Eye (tissue), 1 donor: ENCODE results near the gene ARHGEF3.
"Not testable (repeated sequence)": the region's sequence is repeated elsewhere in the genome, so short reads cannot be mapped to it uniquely, and the experiment has no call there.

Source experiments
- DNase-seq: peaks from one replicate; pipeline ENCODE4 v3.0.0-alpha.2; 2015

The ARHGEF3 gene

DNA sequence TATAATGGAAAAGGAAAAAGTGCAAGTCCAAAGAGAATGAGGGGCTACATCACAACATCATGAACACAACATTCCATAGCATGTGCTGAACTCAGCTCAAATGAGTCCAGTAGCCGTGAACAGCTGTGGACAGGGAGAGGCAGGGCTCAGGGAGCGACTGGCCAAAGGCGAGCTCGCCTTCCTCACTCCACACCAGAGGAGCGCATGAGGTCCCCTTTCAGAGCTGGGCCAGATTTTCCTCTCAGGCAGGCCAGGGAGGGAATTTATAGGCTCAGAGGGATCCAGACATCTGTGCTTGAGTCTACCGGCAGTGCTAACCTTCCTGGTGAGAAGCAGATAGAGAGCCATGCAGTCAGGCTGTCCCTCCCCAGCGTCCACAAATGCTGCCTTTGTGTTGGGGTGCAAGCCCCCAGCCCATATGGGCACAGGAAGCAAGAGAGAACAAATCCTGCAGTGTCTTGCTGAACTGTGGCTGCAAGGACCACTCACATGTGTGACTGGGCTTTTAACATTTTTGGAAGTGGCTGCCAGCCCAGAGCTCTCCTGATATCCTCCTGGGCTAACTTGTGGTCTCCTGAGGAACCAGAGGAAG, 32.5 kb downstream of the ARHGEF3 start:
- DNase-seq, result no peak

DNA sequence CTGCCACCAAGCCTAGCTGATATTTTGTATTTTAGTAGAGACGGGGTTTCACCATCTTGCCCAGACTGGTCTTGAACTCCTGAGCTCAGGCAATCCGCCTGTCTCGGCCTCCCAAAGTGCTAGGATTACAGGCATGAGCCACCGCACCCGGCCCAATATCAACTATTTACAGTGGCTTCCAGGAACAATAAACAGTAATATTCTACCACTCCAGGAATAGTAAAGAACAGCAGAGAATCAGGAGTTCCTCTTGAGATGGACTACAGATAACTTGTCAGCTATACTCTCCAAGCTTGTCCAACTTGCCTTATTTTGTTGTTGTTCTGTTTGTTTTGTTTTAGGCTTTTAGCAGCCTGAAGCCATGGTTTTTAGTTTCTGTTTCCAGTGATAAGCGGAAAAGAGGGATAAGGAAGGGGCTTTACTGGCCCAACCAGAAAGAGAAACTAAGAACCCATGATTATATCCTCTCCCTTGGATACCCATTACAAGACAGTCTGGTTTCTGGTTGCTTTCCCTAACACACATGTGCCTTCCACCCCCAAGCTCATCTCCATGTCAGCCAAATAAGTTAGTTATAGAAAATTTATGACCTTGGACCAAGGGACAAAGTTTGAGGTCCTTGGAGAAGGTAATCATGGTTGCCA, 36.7 kb downstream of the ARHGEF3 start:
- DNase-seq, result no peak

- DNase-seq, result no peak
Observed at GRCh38 chr3:56764184-56764583, 37.6 kb downstream of the ARHGEF3 start.

- no peak for DNase-seq
Observed at GRCh38 chr3:56763233-56763632, 38.5 kb downstream of the ARHGEF3 start.

- DNase-seq, result no peak
Observed at GRCh38 chr3:56762718-56763117, 39.0 kb downstream of the ARHGEF3 start.

DNA sequence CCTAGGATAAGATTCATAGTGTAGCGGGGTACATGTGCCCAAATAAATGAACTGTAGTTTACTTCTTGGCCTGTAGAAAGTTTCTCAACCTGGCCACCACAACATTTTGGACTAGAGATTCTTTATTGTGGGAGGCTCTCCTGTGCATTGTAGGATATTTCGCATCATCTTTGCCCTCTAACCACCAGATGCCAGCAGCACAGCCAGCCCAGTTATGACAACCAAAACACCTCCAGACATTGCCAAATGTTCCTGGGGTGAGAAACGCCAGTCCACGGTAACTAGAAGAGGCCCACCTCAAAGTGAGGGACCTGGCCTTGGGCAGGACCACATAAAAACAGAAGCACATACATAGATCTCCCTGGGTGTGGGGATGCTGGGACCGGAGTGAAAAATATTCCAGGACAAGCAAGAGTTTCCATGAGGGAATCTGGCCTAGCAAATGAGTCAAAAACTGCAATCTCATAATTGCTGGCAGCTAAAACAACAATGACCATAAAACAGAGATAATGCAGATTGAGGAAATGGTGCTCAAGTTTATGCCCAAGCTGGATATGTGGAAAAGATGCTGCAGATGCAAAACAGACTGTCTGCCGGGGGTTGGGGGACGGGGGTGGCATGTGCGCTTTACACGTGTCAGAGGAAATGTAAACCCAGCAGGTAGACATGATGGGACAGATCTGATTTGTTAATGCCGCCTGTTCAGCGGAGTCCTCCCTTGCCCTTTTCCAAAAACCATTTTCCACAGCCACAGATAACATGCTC, 39.7 kb downstream of the ARHGEF3 start:
- DNase-seq, result no peak

DNA sequence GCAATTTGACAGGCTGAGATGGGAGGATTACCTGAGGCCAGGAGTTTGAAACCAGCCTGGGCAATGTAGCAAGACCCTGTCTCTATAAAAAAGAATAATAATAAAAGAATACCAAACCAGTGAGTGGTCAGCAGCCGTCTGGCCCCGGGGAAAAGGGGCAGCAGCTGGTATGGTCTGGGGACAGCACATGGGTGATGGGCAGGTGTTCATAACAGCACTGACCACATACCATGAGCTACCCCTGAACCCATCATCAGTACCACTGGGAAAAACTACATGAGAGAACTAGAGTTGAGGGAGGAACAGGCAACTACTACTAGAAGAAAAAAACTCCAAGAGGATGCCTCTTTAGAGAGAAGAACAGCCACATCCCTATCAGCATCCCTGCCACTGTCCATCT, 40.7 kb downstream of the ARHGEF3 start:
- DNase-seq, result no peak

- no peak for DNase-seq
Observed at GRCh38 chr3:56759532-56759931, 42.2 kb downstream of the ARHGEF3 start.

DNA sequence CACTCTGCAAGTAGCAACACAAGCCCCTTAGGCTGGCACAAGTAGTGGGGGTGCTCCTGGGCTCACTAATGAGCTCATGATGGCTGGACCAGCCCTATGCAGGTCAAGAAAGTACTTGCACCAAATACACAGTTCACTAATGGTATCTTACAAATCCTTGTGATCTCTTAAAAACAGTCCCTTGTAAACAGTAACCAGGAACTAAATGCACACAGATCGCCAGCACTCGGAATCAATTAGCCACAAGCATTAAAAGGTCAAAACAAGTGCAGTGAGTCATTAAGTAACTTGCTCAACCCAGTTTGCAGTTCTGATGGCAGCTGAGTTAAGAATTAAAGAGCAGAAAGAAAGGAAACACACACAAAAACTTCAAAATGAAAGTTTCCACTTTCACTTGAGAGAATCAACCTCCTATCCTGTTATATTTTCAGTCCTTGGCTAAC, 43.2 kb downstream of the ARHGEF3 start:
- peak; percentile 22 for DNase-seq

- DNase-seq, result not testable (repeated sequence)
Observed at GRCh38 chr3:56758042-56758441, 43.7 kb downstream of the ARHGEF3 start.

DNA sequence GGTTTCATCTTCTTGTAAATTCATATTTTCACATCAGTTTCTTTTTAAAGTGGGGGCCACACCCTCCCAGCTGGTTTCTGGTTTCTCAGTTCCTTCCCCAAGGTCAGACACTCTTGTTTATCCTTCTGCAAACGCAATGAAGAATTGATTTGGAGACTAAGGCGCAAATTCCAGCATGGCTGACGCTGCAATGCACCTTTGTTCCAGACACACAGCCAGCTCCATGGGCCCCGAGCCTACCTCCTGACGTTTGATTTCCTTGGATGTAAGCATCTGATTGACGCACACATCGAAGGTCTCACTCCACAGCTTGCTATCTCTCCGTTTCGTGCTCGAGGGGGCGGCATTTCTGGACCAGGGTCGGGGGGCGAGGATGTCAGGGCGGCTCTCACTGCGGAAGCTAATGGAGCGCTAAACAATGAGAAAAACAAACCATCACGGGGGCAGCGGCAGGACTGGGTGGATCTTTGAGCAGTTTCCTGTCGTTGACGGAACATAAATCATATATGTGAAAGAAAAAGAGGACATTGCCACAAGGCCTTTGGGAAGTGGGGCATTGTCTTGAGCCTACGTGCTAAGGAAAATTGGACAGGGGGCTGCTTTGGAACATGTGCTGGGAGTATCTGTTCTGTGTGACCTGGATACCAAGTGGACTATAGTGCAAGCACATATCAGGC, 46.9 kb downstream of the ARHGEF3 start:
- DNase-seq, result peak; percentile 14

DNA sequence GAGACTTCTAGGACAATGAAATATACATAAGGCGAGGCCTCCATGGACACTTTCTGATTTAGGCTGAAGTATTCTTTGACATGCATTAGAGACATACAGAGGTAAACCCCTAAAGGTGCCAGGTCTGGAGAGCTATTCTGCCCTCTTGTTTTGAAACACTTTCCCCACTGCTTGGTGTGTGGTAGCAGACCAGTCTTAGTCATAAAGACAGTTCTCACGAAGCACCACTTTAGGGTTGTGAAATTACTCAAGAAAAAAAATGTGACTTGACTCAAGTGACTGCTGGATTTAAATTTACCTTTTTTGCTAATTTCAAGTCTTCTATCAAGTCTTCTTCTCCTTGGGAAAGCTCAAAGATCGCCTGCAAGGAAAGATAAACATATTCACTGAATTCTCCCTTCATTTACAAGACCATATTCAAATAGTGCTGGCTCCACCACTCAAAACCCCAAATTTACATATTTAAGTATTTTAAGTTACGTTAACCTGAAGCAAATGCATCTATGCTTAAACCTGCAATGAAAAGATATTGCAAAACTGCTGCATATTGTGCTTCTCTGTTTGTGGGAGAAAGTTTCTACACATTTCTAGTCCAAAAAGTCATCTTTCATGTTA, 48.4 kb downstream of the ARHGEF3 start:
- DNase-seq, result no peak

- no peak for DNase-seq
Observed at GRCh38 chr3:56751056-56751707, 50.6 kb downstream of the ARHGEF3 start.

DNA sequence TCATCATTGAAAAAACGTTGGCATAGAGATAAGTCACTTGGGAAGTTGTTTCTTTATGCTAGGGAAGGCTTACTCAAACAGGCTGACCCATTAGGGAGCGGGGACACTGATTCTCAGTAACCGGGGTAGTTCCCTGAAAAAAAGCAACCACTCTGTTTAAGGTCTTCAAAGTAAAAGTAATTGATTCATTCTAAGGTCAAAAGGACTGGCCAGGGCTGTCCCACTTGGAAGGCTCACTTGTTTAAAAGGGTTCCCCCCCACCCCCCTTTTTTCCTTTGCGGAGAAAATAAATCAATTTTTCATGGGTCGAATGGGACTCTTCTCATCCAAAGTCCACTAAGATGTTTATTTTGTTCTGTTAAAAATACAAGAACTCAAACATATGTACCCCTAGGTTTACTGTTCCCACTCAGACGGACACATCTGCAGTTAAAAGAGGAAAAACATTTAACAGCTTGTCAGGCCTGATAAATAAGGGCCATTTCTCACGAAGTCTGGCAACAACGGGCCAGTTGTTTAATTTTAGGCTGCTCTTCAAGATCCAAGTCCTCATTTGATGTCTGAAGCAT, 53.0 kb downstream of the ARHGEF3 start:
- DNase-seq, result no peak

GRCh38 chr3:56747150-56747549, 54.6 kb downstream of the ARHGEF3 start:
- DNase-seq, result no peak

DNA sequence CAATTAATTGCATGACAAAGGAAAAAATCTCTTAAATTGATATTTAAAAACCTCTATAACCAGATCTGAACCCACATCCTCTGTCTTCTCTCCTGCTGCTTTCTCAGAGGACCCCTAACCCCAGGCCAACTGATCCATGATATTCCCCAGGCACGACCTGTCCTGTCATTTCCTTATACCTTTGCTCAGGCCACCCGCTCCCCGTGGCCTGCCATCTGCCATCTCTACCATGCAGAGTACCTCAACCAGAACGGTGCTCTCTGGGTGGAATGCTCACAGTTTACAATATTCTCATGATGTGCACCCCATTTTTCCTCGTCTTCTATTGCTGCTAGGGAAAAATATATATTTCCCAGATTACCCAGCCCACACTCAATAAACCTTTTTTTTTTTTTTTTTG, 57.7 kb downstream of the ARHGEF3 start:
- no peak for DNase-seq

DNA sequence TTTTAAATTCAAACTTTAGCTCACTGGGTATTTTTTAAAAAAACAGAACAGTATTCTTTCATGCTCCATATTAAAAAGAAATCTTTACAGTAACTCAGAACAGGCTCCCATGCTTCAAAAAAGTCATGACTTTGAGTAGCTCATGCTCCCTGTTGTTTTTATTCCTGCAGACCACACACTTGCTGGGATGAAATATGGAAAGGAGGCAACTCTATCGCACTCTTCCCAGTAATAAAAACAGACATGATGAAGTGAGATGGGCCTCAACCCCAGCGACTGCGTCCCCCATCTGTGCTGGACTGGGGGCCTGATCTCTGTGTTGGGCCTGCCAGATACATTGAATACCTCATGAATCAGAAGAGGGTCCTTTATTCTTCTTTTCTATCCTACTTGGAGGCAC, 58.9 kb downstream of the ARHGEF3 start:
- DNase-seq, result no peak

- no peak for DNase-seq
Observed at GRCh38 chr3:56739036-56739435, 62.7 kb downstream of the ARHGEF3 start.

DNA sequence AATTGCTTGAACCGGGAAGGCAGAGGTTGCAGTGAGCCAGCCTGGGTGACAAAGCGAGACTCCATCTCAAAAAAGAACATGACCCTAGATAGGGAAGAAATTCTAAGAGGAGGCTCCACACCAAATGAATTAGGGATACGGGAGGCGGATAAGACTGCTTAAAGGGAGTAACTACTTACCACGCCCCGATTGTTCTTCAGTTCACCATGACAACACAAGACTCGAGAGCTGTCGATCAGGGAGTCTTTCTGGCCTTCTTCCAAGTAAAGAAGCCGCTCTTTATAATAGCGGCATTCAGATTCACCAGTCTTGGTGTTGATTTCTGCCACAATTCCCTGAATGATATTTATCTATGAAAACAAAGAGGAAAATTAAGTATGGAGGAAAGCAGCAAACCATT, 64.7 kb downstream of the ARHGEF3 start:
- no peak for DNase-seq

- DNase-seq, result no peak
Observed at GRCh38 chr3:56732109-56732508, 69.6 kb downstream of the ARHGEF3 start.

GRCh38 chr3:56725175-56725574, 76.6 kb downstream of the ARHGEF3 start:
- DNase-seq, result no peak

GRCh38 chr3:56724676-56725075, 77.1 kb downstream of the ARHGEF3 start:
- peak; percentile 23 for DNase-seq
